ENCODE results near the gene CD99.

DNA sequence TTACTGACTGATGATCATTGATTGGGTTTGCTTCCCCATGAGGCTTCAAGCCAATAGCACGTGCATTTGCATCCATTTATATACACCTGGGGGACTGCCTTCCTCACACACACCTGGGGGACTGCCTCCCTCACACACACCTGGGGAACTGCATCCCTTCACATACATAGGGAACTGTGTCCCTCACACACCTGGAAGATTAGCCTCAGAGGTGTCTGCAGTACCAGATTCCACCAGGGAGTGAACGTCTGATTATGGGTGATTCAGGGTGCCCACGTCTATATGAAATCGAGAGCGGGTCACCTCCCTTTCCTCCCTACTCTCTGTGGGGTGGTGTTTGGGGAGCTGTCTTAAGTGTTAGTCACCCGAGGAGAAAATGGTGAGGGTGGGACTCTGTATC is 16.9 kb downstream of the CD99 start:
- TF ChIP-seq, protein P1, sequence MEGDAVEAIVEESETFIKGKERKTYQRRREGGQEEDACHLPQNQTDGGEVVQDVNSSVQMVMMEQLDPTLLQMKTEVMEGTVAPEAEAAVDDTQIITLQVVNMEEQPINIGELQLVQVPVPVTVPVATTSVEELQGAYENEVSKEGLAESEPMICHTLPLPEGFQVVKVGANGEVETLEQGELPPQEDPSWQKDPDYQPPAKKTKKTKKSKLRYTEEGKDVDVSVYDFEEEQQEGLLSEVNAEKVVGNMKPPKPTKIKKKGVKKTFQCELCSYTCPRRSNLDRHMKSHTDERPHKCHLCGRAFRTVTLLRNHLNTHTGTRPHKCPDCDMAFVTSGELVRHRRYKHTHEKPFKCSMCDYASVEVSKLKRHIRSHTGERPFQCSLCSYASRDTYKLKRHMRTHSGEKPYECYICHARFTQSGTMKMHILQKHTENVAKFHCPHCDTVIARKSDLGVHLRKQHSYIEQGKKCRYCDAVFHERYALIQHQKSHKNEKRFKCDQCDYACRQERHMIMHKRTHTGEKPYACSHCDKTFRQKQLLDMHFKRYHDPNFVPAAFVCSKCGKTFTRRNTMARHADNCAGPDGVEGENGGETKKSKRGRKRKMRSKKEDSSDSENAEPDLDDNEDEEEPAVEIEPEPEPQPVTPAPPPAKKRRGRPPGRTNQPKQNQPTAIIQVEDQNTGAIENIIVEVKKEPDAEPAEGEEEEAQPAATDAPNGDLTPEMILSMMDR (IDR thresholded peaks at IDR 0.05), result no peak
- no peak for TF ChIP-seq EZH2 (IDR thresholded peaks at IDR 0.05; ENCODE audit: borderline replicate concordance, insufficient read depth, low read depth, low read length, poor library complexity, severe bottlenecking)

All from B cell (primary cell).